Measurements from ENCODE around the gene SSC5D.

DNA sequence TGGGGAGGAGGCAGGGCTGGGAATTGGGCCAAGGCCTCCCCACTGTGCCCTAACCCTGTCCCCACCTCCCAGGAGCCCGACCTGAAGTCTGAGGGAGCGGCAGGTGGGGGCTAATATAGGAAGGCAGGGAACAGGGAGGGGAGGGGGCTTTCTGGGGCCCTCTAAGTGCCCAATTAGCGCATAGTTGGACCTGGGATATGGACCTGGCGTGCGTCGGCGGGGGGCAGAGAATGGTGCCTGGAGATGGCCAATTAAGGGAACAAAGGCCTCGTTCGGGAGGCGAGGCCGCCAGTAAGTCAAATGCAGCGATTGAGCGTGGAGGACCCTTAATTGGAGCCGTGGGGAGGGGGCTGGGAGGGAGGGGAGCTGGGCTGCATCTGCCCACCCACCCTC is 23.6 kb upstream of the SSC5D start, which contains the start of gene C19orf85:
- TF ChIP-seq, protein P1, sequence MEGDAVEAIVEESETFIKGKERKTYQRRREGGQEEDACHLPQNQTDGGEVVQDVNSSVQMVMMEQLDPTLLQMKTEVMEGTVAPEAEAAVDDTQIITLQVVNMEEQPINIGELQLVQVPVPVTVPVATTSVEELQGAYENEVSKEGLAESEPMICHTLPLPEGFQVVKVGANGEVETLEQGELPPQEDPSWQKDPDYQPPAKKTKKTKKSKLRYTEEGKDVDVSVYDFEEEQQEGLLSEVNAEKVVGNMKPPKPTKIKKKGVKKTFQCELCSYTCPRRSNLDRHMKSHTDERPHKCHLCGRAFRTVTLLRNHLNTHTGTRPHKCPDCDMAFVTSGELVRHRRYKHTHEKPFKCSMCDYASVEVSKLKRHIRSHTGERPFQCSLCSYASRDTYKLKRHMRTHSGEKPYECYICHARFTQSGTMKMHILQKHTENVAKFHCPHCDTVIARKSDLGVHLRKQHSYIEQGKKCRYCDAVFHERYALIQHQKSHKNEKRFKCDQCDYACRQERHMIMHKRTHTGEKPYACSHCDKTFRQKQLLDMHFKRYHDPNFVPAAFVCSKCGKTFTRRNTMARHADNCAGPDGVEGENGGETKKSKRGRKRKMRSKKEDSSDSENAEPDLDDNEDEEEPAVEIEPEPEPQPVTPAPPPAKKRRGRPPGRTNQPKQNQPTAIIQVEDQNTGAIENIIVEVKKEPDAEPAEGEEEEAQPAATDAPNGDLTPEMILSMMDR (IDR thresholded peaks at IDR 0.05 in 2 of 3, conservative IDR thresholded peaks at IDR 0.05 in 1 of 3; ENCODE audit: insufficient read depth in 2 of 3, low read depth in 1 of 3, low read length in 3 of 3): no peak
- TF ChIP-seq POLR2AphosphoS5 (IDR thresholded peaks at IDR 0.05; ENCODE audit: control insufficient read depth, insufficient read depth, low read depth, low read length) (no peak), MEF2A (IDR thresholded peaks at IDR 0.05; ENCODE audit: control insufficient read depth, low read depth, low read length) (no peak), CBFB (CRISPR knock-in tag; IDR thresholded peaks at IDR 0.05) (no peak), MED1 (CRISPR knock-in tag; IDR thresholded peaks at IDR 0.05; ENCODE audit: borderline replicate concordance) (no peak), JUND (IDR thresholded peaks at IDR 0.05; ENCODE audit: borderline replicate concordance, low read depth, low read length) (no peak), JUND (tag; IDR thresholded peaks at IDR 0.05; ENCODE audit: borderline replicate concordance, low read depth, low read length) (no peak), SP1 (CRISPR knock-in tag; IDR thresholded peaks at IDR 0.05) (no peak), SP2 (IDR thresholded peaks at IDR 0.05; ENCODE audit: extremely low read depth, low read depth, low read length, poor library complexity, severe bottlenecking) (no peak), ZNF274 (IDR thresholded peaks at IDR 0.05; ENCODE audit: borderline replicate concordance, low read depth, low read length) (no peak), MAFK (IDR thresholded peaks at IDR 0.05; ENCODE audit: low read length) (no peak), TCF7 (IDR thresholded peaks at IDR 0.05; ENCODE audit: borderline replicate concordance) (no peak), MBD2 (IDR thresholded peaks at IDR 0.05; ENCODE audit: borderline replicate concordance, low read depth) (no peak)
- TF ChIP-seq, protein P2, sequence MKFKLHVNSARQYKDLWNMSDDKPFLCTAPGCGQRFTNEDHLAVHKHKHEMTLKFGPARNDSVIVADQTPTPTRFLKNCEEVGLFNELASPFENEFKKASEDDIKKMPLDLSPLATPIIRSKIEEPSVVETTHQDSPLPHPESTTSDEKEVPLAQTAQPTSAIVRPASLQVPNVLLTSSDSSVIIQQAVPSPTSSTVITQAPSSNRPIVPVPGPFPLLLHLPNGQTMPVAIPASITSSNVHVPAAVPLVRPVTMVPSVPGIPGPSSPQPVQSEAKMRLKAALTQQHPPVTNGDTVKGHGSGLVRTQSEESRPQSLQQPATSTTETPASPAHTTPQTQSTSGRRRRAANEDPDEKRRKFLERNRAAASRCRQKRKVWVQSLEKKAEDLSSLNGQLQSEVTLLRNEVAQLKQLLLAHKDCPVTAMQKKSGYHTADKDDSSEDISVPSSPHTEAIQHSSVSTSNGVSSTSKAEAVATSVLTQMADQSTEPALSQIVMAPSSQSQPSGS (CRISPR knock-in tag; IDR thresholded peaks at IDR 0.05): no peak
